ENCODE results near the gene OVCA2. TPM values are rescaled to one million over a fixed set of nuclear protein-coding genes. Genes with fewer than 3 reads are reported as not detected.

Gene OVCA2
- polyA plus RNA-seq, 1 donor (not counting 4 experiments of a cell fraction or from before 2014, with no cell fraction given), result 41.2 TPM

DNA sequence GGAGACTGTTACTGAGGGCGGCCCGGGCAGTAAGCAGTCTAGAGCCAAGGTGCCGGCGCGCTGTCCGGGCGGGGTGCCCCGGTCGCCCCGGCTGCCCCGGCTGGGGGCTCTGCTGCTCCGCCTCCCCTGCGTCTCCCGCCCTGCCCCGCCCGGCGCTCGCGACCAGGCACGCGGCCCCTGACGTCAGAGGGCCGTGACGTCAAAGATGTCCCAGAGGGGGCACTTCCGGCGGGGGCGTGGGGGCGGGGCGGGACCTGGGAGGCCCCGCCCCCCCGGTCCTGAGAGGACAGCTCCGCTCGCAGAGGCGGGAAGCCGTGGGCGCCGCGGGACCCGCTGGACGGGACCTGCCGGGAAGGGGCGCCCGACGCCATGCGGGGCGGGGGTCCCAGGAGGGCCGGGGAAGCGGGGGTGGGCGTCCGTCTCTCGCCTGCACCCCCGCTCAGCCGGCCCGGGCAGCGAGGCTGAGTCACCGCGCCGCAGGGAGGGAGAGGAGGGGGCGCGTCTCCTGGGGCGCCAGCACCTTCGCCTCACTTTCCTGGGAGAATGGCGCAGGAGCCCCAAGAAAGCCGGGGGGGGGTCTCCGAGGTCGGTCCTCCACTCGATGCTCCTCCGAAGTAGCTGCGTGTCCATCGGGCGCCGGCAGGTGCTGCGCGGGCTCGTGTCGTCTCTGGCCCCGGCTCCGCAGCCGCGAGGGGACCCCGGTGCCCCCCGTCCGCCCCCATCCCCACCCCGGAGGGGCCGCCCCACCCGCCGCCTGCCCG lies 8.7 kb downstream of the OVCA2 start:
- no peak for DNase-seq (ENCODE audit: low read depth, low spot score)

DNA sequence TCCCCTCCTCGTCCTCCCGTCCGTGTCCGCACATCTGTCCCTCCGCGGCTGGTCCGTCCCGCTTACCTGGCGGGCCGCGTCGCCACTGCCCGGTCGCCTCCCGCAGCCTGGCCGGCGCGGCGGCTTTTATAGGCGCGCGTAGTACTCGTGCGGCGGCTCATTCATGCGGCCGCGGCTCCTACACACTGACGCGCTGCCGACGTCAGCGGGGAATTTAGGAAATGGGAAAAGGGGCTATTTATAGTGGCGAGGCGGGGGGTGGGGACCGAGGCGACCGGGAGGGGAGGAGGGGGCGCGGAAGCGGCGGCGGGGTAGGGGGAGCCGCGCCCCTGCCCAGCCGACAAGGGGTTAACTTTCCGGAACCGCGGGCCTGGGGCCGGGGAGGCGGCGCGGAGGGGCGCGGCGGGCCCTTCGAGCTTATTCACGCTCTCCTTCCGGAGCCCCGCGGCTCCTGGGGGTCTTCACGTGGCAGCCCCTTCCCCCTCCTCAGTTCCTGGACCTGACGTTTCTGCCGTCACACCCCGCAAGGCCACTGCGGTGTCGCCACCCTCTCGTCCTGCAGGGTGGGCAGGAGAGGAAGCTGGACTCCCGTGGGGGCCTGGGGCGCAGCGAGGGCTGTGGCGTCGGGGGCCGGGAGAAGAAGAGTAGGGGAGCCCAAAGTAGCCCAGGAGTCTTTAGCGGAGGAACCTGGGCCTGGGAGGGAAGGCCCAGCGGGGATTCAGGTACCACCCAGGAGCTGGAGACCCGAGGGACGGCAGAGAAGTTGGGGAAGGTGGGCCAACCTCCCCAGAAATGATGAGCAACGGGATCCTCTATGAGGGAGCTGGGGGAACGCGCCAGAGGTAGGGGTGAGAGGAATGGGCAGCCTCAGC lies 9.5 kb downstream of the OVCA2 start:
- Histone ChIP-seq H3K4me2 (ENCODE audit: control insufficient read depth, extremely low read depth, insufficient read depth, low read depth, low read length) (no peak overlapping the region), H4K20me1 (ENCODE audit: control insufficient read depth, extremely low read depth, insufficient read depth, low read length) (peaks cover 6% of the 10 kb centered on the region), H3K79me2 (ENCODE audit: control insufficient read depth, insufficient read depth, low read length) (no peaks in the 10 kb centered on the region), H2AFZ (ENCODE audit: control insufficient read depth, low read length) (no peak overlapping the region), H3K4me3 (ENCODE audit: control insufficient read depth in 2 of 3, extremely low read depth in 1 of 3, insufficient read depth in 2 of 3, low read depth in 1 of 3, low read length in 3 of 3) (no peak overlapping the region), H3K27ac (ENCODE audit: control insufficient read depth, insufficient read depth, low read length) (no peak overlapping the region), H3K27me3 (ENCODE audit: control insufficient read depth, extremely low read depth, insufficient read depth, low read length) (peaks cover 11% of the 10 kb centered on the region), H3K9me1 (ENCODE audit: control insufficient read depth, extremely low read depth, insufficient read depth, low read length) (no peaks in the 10 kb centered on the region), H3K9ac (ENCODE audit: control insufficient read depth, extremely low read depth, insufficient read depth, low read length) (no peak overlapping the region), H3K4me1 (ENCODE audit: control insufficient read depth, extremely low read depth, insufficient read depth, low read length) (peaks cover 18% of the 10 kb centered on the region), H3K36me3 (ENCODE audit: control insufficient read depth in 2 of 2, extremely low read depth in 1 of 2, insufficient read depth in 2 of 2, low read length in 2 of 2) (no peaks in the 10 kb centered on the region), H3K9me3 (ENCODE audit: control insufficient read depth, low read depth, low read length) (no peaks in the 10 kb centered on the region)
- no peak for TF ChIP-seq EZH2 (IDR thresholded peaks at IDR 0.05; ENCODE audit: low read length)
- TF ChIP-seq, protein P1, sequence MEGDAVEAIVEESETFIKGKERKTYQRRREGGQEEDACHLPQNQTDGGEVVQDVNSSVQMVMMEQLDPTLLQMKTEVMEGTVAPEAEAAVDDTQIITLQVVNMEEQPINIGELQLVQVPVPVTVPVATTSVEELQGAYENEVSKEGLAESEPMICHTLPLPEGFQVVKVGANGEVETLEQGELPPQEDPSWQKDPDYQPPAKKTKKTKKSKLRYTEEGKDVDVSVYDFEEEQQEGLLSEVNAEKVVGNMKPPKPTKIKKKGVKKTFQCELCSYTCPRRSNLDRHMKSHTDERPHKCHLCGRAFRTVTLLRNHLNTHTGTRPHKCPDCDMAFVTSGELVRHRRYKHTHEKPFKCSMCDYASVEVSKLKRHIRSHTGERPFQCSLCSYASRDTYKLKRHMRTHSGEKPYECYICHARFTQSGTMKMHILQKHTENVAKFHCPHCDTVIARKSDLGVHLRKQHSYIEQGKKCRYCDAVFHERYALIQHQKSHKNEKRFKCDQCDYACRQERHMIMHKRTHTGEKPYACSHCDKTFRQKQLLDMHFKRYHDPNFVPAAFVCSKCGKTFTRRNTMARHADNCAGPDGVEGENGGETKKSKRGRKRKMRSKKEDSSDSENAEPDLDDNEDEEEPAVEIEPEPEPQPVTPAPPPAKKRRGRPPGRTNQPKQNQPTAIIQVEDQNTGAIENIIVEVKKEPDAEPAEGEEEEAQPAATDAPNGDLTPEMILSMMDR (optimal IDR thresholded peaks at IDR 0.05 in 1 of 3, IDR thresholded peaks at IDR 0.05 in 1 of 3, conservative IDR thresholded peaks at IDR 0.05 in 1 of 3; ENCODE audit: extremely low read depth in 1 of 3, insufficient read depth in 2 of 3, low read length in 3 of 3), result no peak
- DNase-seq (ENCODE audit: low read depth, low spot score) (no peak), FAIRE-seq (no peak)
- dilution Hi-C loops (cut with MboI; ENCODE audit: extremely low pct_ligation_motif_present, low sequenced_read_pairs), result no loop called here

More for the DNA sequence above, 8.7 kb downstream of the OVCA2 start:
- FAIRE-seq, result no peak
- Histone ChIP-seq H4K20me1 (ENCODE audit: control insufficient read depth, extremely low read depth, insufficient read depth, low read length) (peaks cover 6% of the 10 kb centered on the region), H2AFZ (ENCODE audit: control insufficient read depth, low read length) (no peak overlapping the region), H3K79me2 (ENCODE audit: control insufficient read depth, insufficient read depth, low read length) (no peaks in the 10 kb centered on the region), H3K36me3 (ENCODE audit: control insufficient read depth in 2 of 2, extremely low read depth in 1 of 2, insufficient read depth in 2 of 2, low read length in 2 of 2) (no peaks in the 10 kb centered on the region), H3K4me2 (ENCODE audit: control insufficient read depth, extremely low read depth, insufficient read depth, low read depth, low read length) (peak overlapping the region; percentile 45), H3K27ac (ENCODE audit: control insufficient read depth, insufficient read depth, low read length) (no peak overlapping the region), H3K4me3 (ENCODE audit: control insufficient read depth in 2 of 3, extremely low read depth in 1 of 3, insufficient read depth in 2 of 3, low read depth in 1 of 3, low read length in 3 of 3) (peak overlapping the region; percentile 27 to 58 (median 34)), H3K27me3 (ENCODE audit: control insufficient read depth, extremely low read depth, insufficient read depth, low read length) (peaks cover 9% of the 10 kb centered on the region), H3K9me3 (ENCODE audit: control insufficient read depth, low read depth, low read length) (no peaks in the 10 kb centered on the region), H3K9me1 (ENCODE audit: control insufficient read depth, extremely low read depth, insufficient read depth, low read length) (no peaks in the 10 kb centered on the region), H3K9ac (ENCODE audit: control insufficient read depth, extremely low read depth, insufficient read depth, low read length) (peak overlapping the region; percentile 33), H3K4me1 (ENCODE audit: control insufficient read depth, extremely low read depth, insufficient read depth, low read length) (peaks cover 18% of the 10 kb centered on the region)
- dilution Hi-C loops (cut with MboI; ENCODE audit: extremely low pct_ligation_motif_present, low sequenced_read_pairs), result no loop called here
- TF ChIP-seq EZH2 (IDR thresholded peaks at IDR 0.05; ENCODE audit: low read length), result no peak
- TF ChIP-seq, protein P1 (optimal IDR thresholded peaks at IDR 0.05 in 1 of 3, IDR thresholded peaks at IDR 0.05 in 1 of 3, conservative IDR thresholded peaks at IDR 0.05 in 1 of 3; ENCODE audit: extremely low read depth in 1 of 3, insufficient read depth in 2 of 3, low read length in 3 of 3), result peak in 1 of 3 experiments; percentile 2

Data from keratinocyte (primary cell).